Measurements from ENCODE around the gene TTLL4. TPM values are rescaled to one million over a fixed set of nuclear protein-coding genes. Genes with fewer than 3 reads are reported as not detected.

TTLL4 gene
- total and polyA plus RNA-seq, 3 donors from 2014 or later: 86.0 to 141 (median 96.9) TPM

DNA sequence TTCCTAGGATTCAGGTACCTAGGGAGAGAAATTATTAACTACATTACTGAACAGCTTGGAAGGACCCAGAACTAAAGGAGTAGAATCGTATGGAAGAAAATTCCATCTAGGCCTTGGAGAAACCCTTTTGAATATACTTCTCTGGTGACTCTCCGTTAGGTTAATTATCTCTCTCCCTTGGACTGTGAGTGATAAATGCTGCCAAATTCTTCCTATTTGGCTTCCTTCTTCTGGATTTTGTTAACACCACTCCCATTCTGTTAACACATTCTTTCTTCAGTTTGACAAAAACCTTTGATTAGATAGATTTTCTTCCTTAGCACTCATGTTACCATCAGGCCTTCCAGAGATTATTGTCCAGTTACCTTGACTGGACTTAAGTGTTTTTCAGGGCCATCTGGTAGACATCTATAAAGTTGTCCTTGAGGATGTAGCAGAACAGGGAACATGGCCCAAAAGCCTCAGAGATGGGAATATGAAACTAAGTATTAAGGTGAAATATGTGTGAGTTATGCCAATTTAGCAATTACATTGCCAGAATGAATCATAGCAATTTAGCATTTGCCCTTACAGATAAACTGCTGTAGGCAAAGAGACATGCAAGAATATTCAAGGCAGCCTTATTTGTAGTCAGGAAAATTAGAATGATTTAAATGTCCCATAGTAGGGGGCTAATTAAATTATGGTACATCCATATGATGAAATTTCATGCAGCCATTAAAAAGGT, 78.1 kb downstream of the TTLL4 start:
- no peaks in the 10 kb centered on the region for H3K4me1 ChIP-seq
- no peaks in the 10 kb centered on the region for H3K9me3 ChIP-seq
- TF ChIP-seq POLR2A (IDR thresholded peaks at IDR 0.05) (no peak), CTCF (IDR thresholded peaks at IDR 0.05) (no peak)
- H3K4me3 ChIP-seq: no peak overlapping the region
- intact Hi-C loops (cut with DNase I; ENCODE audit: low total_unique reads): no loop called here
- H3K27me3 ChIP-seq: no peaks in the 10 kb centered on the region
- no peak overlapping the region for H3K27ac ChIP-seq
- DNase-seq: no peak
- no peaks in the 10 kb centered on the region for H3K36me3 ChIP-seq (ENCODE audit: low read depth, missing control alignments)
- 51 to 68% methylated on average over 2 of the region's 2 CpGs for WGBS, 2 donors

- intact Hi-C loops (cut with DNase I; ENCODE audit: low total_unique reads): no loop called here
- 67 to 84% methylated on average over 1 of the region's 1 CpG for WGBS, 2 donors
- H3K4me1 ChIP-seq: no peaks in the 10 kb centered on the region
Observed at GRCh38 chr2:218792433-218792832, 81.8 kb downstream of the TTLL4 start.

DNA sequence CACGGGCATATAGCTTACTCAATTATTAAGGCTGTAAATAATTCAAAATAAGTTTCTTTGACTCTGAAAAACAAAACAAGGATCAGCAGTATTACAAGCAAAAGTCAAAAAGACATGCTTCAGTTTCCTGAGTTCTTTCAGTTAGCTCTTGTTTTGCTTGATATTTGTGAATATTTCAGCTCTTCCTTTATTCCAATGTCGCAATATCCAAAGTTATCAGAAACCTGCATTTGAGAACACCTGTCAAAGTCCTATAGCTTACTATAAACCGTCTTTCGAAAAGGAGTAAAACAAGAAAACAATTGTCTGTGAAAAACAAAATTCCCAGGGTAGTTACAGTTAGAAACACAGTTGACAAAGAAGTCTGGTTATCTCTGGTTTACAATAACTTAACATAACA, 86.1 kb downstream of the TTLL4 start:
- Histone ChIP-seq H3K4me3 (no peak overlapping the region), H3K4me1 (no peaks in the 10 kb centered on the region), H3K36me3 (ENCODE audit: low read depth, missing control alignments) (no peaks in the 10 kb centered on the region), H3K27ac (no peak overlapping the region), H3K9me3 (no peaks in the 10 kb centered on the region), H3K27me3 (no peaks in the 10 kb centered on the region)
- intact Hi-C loops (cut with DNase I; ENCODE audit: low total_unique reads): no loop called here
- no peak for DNase-seq
- 69 to 87% methylated on average over 4 of the region's 4 CpGs for WGBS, 2 donors
- TF ChIP-seq CTCF (IDR thresholded peaks at IDR 0.05) (no peak), POLR2A (IDR thresholded peaks at IDR 0.05) (no peak)

More at GRCh38 chr2:218792433-218792832, 81.8 kb downstream of the TTLL4 start:
- H3K9me3 ChIP-seq: no peaks in the 10 kb centered on the region
- TF ChIP-seq CTCF (IDR thresholded peaks at IDR 0.05) (no peak), POLR2A (IDR thresholded peaks at IDR 0.05) (no peak)
- no peak overlapping the region for H3K27ac ChIP-seq
- DNase-seq: no peak
- no peaks in the 10 kb centered on the region for H3K27me3 ChIP-seq
- H3K4me3 ChIP-seq: no peak overlapping the region
- no peaks in the 10 kb centered on the region for H3K36me3 ChIP-seq (ENCODE audit: low read depth, missing control alignments)

DNA sequence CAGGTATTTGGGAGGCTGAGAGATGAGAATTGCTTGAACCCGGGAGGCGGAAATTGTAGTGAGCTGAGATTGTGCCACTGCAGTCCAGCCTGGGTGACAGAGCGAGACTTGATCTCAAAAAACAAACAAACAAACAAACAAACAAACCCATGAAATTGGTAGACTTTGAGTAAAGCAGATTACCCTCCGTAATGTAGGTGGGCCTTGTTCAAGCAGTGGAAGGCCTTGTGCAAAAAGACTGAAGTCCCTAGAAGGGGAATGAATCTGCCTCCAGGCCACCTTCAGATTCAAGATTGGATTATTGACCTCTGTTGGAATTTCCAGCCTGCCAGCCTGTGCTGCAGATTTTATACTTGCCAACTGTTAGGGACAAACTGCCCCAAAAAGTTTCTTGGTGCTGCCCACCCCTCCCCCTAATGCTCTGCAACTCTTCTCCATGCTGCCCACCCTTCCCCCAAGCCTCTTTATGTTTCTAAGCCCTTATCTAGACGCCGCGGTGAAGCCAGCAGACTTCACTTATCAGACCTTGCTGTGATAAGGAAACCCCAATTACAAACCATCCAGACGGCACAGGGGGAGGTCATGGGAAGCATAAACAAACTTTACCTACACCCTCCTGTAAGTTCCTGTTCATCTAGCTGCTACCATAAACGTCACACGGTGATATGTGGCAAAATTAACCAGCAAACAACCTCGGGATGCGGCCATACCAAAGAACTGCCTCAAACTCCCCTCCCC, 88.3 kb downstream of the TTLL4 start:
- Histone ChIP-seq H3K36me3 (ENCODE audit: low read depth, missing control alignments) (no peaks in the 10 kb centered on the region), H3K27ac (no peak overlapping the region), H3K4me1 (no peaks in the 10 kb centered on the region), H3K9me3 (no peaks in the 10 kb centered on the region), H3K4me3 (no peak overlapping the region), H3K27me3 (no peaks in the 10 kb centered on the region)
- intact Hi-C loops (cut with DNase I; ENCODE audit: low total_unique reads): no loop called here
- peak; percentile 38 for DNase-seq
- WGBS, 2 donors: 59 to 61% methylated on average over 12 of the region's 12 CpGs
- no peak for TF ChIP-seq POLR2A (IDR thresholded peaks at IDR 0.05)
- TF ChIP-seq CTCF (IDR thresholded peaks at IDR 0.05): no peak

All from testis (tissue), 3 donors.